SK-N-DZ (cell line): ENCODE data around the gene NHLH1.

Experiments
- DNase-seq: peaks from one replicate; pipeline ENCODE4 v3.0.0-alpha.2; 2015; ENCODE audit warnings: low spot score
- small RNA-seq, 2 experiments: library from RNA; depleted of rRNA; stranded (forward); fragments of <200 nt; gene quantifications; one replicate each; pipeline ENCODE3, GENCODE V24; 2014

NHLH1 gene

DNA sequence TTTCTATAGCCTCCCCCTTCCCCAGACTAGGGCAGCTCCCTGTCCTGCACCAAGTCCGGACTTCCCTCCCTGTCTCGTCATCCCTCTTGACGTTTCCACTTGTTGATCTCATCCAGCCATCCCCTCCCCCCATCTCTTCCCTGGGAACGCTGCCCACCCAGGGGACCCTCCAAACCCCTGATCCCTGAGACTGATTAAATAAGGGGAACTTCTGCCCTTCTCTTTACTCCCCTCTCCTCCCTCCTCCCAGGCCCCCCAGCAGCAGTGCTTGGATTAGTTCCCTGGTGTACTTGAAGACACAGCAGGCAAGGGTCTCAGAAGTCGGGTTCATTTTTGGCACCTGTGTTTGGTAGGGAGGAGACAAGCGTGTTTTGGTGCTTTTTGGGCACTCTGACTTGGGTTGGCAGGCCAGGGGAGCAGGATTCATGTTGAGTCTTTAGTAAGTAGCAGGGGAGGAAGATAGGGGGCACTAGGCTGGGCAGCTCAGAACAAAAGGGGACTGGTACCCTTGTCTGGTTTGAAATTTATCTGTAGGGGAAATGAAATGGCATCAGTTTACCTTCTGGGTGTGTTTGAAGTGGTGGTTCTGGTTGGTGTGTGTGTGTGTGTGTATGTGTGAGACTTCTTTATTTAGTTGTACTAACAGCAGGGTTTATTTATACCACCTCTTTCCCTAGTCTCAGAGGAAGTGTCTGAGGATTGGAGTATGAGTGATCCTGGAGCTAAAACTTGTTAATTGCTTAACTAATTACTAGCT lies 44.6 kb downstream of the NHLH1 start:
- DNase-seq: no peak

- no peak for DNase-seq
Observed at GRCh38 chr1:160412028-160412362, 45.1 kb downstream of the NHLH1 start.

DNA sequence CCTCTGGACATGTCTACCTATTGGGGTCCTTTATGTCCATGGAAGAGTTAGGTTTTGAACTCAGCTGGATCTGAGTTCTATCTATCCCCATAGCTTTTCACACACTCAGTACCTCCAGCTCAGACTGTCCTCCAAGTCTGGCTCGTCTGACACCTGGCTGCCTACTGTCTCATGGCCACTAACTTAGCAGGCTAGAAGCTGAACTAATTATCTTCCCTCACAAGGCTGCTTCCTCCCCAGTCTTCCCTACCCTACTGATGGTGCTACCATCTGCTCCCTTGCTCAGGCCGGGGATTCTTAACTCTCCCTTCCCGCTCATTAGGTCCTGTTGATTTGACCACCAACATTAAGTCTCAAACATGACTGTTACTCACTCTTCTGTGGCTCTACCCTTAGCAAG lies 46.8 kb downstream of the NHLH1 start:
- no peak for DNase-seq

DNA sequence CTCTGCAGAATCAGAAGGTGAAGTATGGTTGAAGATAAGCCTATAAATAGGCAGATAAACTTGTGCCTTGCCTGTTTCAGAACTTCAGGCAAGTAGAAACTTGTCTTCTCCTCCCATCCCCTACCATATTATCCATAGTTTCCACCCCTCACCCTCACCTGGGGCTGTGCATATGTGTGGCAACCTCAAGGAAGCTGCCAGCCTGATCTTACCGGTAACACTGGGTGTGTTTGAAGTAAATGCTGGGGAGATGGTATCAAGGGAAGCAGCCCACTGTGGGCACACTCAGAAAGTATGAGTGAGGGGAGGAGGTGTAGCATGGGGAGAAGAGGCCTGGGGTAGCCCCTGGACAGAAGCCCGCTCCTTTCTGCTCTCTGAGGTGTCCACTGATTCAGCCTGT lies 48.0 kb downstream of the NHLH1 start:
- no peak for DNase-seq

DNA sequence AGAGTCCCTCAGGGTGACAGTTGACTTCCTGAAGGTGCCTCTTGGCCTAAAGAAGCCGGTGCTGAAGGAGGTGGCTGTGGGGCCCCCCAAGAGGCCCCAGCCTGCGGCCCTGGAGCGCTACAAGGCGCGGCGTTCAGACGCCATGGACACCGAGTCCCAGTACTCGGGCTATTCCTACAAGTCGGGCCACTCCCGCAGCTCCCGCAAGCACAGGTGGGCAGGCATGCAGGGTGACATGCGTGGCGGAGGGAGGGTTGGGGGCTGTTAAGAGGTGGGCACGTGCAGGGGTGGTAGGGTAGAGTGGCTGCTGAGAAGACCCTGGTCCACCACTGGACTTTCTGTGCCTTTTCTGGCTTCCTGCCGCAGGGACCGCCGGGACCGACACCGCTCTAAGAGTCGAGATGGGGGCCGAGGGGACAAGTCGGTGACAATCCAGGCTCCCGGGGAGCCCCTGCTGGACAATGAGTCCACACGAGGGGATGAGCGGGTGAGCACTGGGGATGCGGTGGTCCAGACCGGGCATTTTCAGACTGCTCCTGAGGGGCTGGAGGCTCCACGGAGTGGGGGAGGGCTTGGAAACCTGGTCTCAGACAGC lies 48.9 kb downstream of the NHLH1 start:
- DNase-seq: no peak

GRCh38 chr1:160416369-160416768 lies 49.5 kb downstream of the NHLH1 start:
- DNase-seq: peak; percentile 39

DNA sequence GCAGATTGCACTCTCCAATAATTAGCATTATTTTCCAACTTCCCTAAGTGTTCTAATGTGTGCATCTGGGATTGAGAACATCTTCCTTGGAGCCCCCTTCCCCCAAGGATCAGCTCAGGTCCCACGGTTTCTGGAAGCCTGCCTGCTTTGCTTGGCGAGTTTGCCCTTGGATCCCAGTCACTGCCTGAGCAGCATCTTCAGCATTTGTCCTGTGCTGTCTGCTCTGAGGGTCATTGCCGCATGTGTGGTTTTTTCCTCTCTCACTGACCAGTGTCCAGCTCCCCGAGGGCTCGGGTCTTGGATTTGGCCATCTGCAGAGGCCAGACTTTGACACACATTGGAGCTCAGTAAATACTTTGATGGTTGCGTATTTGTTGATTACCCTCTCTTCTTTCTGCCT lies 51.6 kb downstream of the NHLH1 start:
- DNase-seq: no peak

- DNase-seq: no peak
Observed at GRCh38 chr1:160419150-160419837, 52.4 kb downstream of the NHLH1 start.

- DNase-seq: no peak
Observed at GRCh38 chr1:160419838-160420169, 52.9 kb downstream of the NHLH1 start.

GRCh38 chr1:160420881-160421842 lies 54.3 kb downstream of the NHLH1 start:
- no peak for DNase-seq

GRCh38 chr1:160421881-160422280 lies 55.0 kb downstream of the NHLH1 start:
- no peak for DNase-seq

Small RNA genes lying within 50 kb of the gene (small RNA-seq; reads per million reads assigned to genes)
- gene RF00019 (0 reads per million in 2 experiments), gene RNU4-42P (0.44 to 0.71 reads per million in 2 experiments)
